Stimulated activated CD8-positive, alpha-beta memory T cell treated with anti-CD3 and anti-CD28 coated beads, Interleukin-12 subunit alpha, Interleukin-12 subunit beta, amount 100 ng/mL, for 24 hours (primary cell): ENCODE results near the gene PNLDC1.

Experiments used
- DNase-seq: peaks from one replicate; pipeline ENCODE4 v3.0.0-alpha.2; 2020; ENCODE audit errors: extremely low read depth

The PNLDC1 gene

GRCh38 chr6:159800141-159800865 lies at the start of gene PNLDC1:
PNLDC1 (plus strand) TSS chr6:159800276; CDS start chr6:159800308, 32 bp downstream.
- no peak for DNase-seq

- no peak for DNase-seq
These were observed 48.6 kb upstream of the PNLDC1 start for GRCh38 chr6:159751448-159751847.

GRCh38 chr6:159753081-159753872 lies 46.8 kb upstream of the PNLDC1 start:
- no peak for DNase-seq

- no peak for DNase-seq
These were observed 45.7 kb upstream of the PNLDC1 start for GRCh38 chr6:159754401-159754800.

- DNase-seq, result no peak
These were observed 44.8 kb upstream of the PNLDC1 start for GRCh38 chr6:159754959-159755914.

GRCh38 chr6:159756508-159756907 lies 43.6 kb upstream of the PNLDC1 start:
- DNase-seq, result no peak

GRCh38 chr6:159758031-159759001 lies 41.8 kb upstream of the PNLDC1 start:
- no peak for DNase-seq

- no peak for DNase-seq
These were observed 40.4 kb upstream of the PNLDC1 start for GRCh38 chr6:159759645-159760044.

- no peak for DNase-seq
These were observed 39.4 kb upstream of the PNLDC1 start for GRCh38 chr6:159760602-159761057.

- DNase-seq, result no peak
These were observed 38.8 kb upstream of the PNLDC1 start for GRCh38 chr6:159761129-159761872.

- peak; percentile 89 for DNase-seq
These were observed 38.0 kb upstream of the PNLDC1 start, which contains the start of gene ACAT2 for GRCh38 chr6:159761873-159762680. ACAT2 (plus strand) TSS chr6:159762045; CDS start chr6:159762088, 43 bp downstream.

GRCh38 chr6:159762681-159763293 lies 37.3 kb upstream of the PNLDC1 start:
- DNase-seq, result no peak

- DNase-seq, result no peak
These were observed 33.2 kb upstream of the PNLDC1 start for GRCh38 chr6:159766906-159767305.

- no peak for DNase-seq
These were observed 30.6 kb upstream of the PNLDC1 start for GRCh38 chr6:159769470-159769869.

GRCh38 chr6:159772196-159772595 lies 27.9 kb upstream of the PNLDC1 start:
- no peak for DNase-seq

- DNase-seq, result no peak
These were observed 22.7 kb upstream of the PNLDC1 start for GRCh38 chr6:159777240-159777904.

GRCh38 chr6:159778131-159778530 lies 21.9 kb upstream of the PNLDC1 start:
- DNase-seq, result no peak

GRCh38 chr6:159778542-159779103 lies 21.5 kb upstream of the PNLDC1 start:
- DNase-seq, result no peak
